Left lung (tissue), 10 donors: ENCODE measurements around the gene RNF125. TPM values are rescaled to one million over a fixed set of nuclear protein-coding genes. Genes with fewer than 3 reads are reported as not detected.

Source experiments
- ATAC-seq: fragments of 200-7000 bp; cut with Tn5 transposase; one replicate; pipeline ENCODE4 v1.9.1; 2020; ENCODE audit warnings: moderate library complexity
- DNase-seq, 4 donors: peaks; one replicate each; pipeline ENCODE4 v3.0.0-alpha.2; 2013 to 2020
- H3K27ac ChIP-seq, 2 donors: fragments of 200-600 bp; sonication (generic) in 1 of 2; one replicate each; pipeline versions ENCODE4 v1.5.0 to v1.8.0; 2020 to 2021
- H3K27me3 ChIP-seq, 2 donors: fragments of 200-600 bp; sonication (generic) in 1 of 2; one replicate each; pipeline versions ENCODE4 v1.5.0 to v1.8.0; 2020 to 2021
- H3K36me3 ChIP-seq, 2 donors: fragments of 200-600 bp; sonication (generic) in 1 of 2; one replicate each; pipeline versions ENCODE4 v1.5.0 to v1.8.0; 2020 to 2021
- H3K4me1 ChIP-seq, 2 donors: fragments of 200-600 bp; one replicate each; pipeline ENCODE4 v1.8.0; 2021
- H3K4me3 ChIP-seq, 2 donors: fragments of 200-600 bp; sonication (generic) in 1 of 2; one replicate each; pipeline versions ENCODE4 v1.5.0 to v1.8.0; 2020 to 2021; ENCODE audit warnings: mild to moderate bottlenecking in 1 of 2
- H3K9me3 ChIP-seq, 2 donors: fragments of 200-600 bp; sonication (generic) in 1 of 2; one replicate each; pipeline versions ENCODE4 v1.5.0 to v1.8.0; 2020 to 2021
- intact Hi-C, 2 donors: fragments of 100-400 bp; cut with DNase I; formaldehyde crosslinking; loops; one replicate each; pipeline versions ENCODE4 v1.11.2 to v1.14.2; 2022
- polyA plus RNA-seq, 6 donors: library from polyadenylated mRNA; unstranded; fragments of 120-200 nt; gene quantifications; one replicate each; pipeline ENCODE4 v1.2.1, GENCODE V29; 2013; ENCODE audit not compliant: insufficient read length in 6 of 6
- total RNA-seq, 2 donors: library from RNA; stranded (reverse); fragmentation: NEBNext Ultra II Directional; extraction: Animal tissue kit (Norgen Biotek cat#: 25700); gene quantifications; one replicate each; pipeline ENCODE4 v1.2.1, GENCODE V29; 2021
- TF ChIP-seq, protein P1 (sequence below), 2 donors: fragments of 200-600 bp; sonication (generic) in 1 of 2; IDR thresholded peaks; one replicate each; pipeline versions ENCODE4 v1.5.0 to v1.8.0; 2021; ENCODE audit warnings: antibody characterized with exemption in 2 of 2
- donor health status: DM: no; HTN: yes; CAD: no.
- donor health status: DM: no; HTN: no; CAD: no.

The RNF125 gene
- total and polyA plus RNA-seq, 8 donors = 4.3 to 9.7 (median 8.1) TPM

DNA sequence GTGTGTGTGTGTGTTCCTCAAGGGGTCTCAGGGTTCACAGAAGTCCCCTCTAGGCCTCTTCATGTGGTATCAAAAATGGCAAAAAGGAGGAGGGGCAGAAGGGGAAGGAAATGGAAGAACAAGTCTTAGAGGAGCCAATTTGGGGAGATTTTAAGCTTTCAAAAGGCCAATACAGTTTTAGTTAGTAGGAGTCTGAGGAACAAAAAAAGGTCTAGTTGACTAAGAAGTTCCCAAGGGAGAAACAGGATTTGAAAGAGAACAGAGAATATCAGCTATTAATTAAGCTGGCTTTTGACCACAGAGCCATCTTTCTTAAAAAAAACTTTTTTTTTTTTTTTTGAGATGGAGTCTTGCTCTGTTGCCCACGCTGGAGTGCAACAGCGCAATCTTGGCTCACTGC is 7.1 kb downstream of the RNF125 start:
- DNase-seq (no peak), ATAC-seq (no peak)
- no peak overlapping the region for H3K27ac ChIP-seq
- H3K4me1 ChIP-seq = peaks cover 0 to 15% of the 10 kb centered on the region in 2 donors
- no peaks in the 10 kb centered on the region for H3K27me3 ChIP-seq
- TF ChIP-seq, protein P1, sequence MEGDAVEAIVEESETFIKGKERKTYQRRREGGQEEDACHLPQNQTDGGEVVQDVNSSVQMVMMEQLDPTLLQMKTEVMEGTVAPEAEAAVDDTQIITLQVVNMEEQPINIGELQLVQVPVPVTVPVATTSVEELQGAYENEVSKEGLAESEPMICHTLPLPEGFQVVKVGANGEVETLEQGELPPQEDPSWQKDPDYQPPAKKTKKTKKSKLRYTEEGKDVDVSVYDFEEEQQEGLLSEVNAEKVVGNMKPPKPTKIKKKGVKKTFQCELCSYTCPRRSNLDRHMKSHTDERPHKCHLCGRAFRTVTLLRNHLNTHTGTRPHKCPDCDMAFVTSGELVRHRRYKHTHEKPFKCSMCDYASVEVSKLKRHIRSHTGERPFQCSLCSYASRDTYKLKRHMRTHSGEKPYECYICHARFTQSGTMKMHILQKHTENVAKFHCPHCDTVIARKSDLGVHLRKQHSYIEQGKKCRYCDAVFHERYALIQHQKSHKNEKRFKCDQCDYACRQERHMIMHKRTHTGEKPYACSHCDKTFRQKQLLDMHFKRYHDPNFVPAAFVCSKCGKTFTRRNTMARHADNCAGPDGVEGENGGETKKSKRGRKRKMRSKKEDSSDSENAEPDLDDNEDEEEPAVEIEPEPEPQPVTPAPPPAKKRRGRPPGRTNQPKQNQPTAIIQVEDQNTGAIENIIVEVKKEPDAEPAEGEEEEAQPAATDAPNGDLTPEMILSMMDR (IDR thresholded peaks at IDR 0.05) = no peak
- H3K4me3 ChIP-seq = no peak overlapping the region
- no peaks in the 10 kb centered on the region for H3K9me3 ChIP-seq
- H3K36me3 ChIP-seq = no peaks in the 10 kb centered on the region
- intact Hi-C loops = no loop called here

DNA sequence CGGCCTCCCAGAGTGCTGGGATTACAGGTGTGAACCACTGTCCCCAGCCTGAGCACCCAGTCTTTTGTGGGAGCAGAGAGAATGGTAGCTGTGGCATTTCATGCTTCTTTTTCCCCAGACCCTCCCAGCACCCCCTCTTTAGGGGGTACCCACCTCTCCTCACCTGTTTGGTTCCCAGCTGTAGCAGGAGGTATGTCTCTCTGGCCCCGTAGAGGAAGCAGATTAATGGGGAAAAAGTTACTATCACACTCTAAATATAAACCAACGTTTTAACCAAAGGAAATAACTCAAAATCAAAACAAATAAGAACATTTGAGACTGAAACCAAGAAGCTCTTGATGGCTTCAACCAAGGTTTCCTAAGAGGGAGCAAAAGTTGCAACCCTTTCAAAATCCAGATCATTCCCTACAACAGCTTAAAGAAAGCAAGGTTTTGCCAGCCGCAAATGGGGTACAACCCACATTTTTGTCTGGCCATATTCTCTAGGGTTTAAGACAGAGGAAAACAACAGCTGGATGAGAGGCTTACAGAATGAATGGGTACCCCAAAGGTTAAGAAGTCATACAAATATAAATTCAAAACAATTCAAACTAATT is 8.0 kb downstream of the RNF125 start:
- H3K4me3 ChIP-seq = no peak overlapping the region
- no peaks in the 10 kb centered on the region for H3K27me3 ChIP-seq
- ATAC-seq (no peak), DNase-seq (no peak)
- no peaks in the 10 kb centered on the region for H3K9me3 ChIP-seq
- no peak overlapping the region for H3K27ac ChIP-seq
- intact Hi-C loops = no loop called here
- TF ChIP-seq, protein P1 (IDR thresholded peaks at IDR 0.05) = no peak
- peaks cover 0 to 3% of the 10 kb centered on the region in 2 donors for H3K36me3 ChIP-seq
- peaks cover 0 to 14% of the 10 kb centered on the region in 2 donors for H3K4me1 ChIP-seq

DNA sequence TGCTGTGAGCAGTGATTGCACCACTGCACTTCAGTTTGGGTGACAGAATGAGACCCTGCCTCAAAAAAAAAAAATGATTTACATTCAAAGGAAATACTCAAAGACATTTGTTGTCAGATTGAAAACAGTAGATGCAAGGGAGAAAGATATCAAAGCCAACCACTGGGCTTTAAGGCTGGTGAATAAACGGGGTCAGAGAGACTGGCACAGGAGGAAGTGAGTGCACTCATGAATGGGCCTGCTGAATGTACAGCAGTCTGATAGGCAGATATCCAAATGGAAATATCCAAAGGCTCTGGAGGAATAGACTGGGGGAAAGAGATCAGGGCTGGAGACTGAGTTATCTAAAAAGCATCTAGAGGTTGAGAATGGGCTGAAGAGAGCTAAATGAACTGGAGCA is 10.9 kb downstream of the RNF125 start:
- H3K36me3 ChIP-seq = peaks cover 0 to 3% of the 10 kb centered on the region in 2 donors
- intact Hi-C loops = no loop called here
- no peak overlapping the region for H3K4me3 ChIP-seq
- DNase-seq = no peak
- no peaks in the 10 kb centered on the region for H3K9me3 ChIP-seq
- H3K27ac ChIP-seq = no peak overlapping the region
- no peaks in the 10 kb centered on the region for H3K27me3 ChIP-seq
- H3K4me1 ChIP-seq = peaks cover 0 to 14% of the 10 kb centered on the region in 2 donors
- TF ChIP-seq, protein P1 (IDR thresholded peaks at IDR 0.05) = no peak
- no peak for ATAC-seq

DNA sequence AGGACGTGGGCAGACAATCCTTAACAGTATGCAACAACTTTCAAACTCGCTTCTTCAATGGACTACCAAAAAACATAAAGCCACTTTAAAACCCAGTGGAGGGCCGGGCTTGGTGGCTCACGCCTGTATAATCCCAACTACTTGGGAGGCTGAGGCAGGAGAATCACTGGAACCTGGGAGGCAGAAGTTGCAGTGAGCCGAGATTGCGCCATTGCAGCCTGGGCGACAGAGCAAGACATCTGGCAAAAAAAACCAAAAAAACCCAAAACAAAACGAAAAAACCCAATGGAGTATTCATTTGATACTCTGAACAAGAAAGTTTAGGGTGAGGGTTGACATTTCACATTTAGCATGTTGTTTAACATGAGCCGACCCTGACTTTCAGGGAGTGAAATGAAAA is 14.0 kb downstream of the RNF125 start:
- Histone ChIP-seq H3K27ac (no peak overlapping the region), H3K4me1 (no peaks in the 10 kb centered on the region), H3K4me3 (no peak overlapping the region), H3K9me3 (no peaks in the 10 kb centered on the region), H3K36me3 (peaks cover 0 to 7% of the 10 kb centered on the region in 2 donors), H3K27me3 (no peaks in the 10 kb centered on the region)
- ATAC-seq (no peak), DNase-seq (no peak)
- intact Hi-C loops = no loop called here
- TF ChIP-seq, protein P1 (IDR thresholded peaks at IDR 0.05) = no peak

DNA sequence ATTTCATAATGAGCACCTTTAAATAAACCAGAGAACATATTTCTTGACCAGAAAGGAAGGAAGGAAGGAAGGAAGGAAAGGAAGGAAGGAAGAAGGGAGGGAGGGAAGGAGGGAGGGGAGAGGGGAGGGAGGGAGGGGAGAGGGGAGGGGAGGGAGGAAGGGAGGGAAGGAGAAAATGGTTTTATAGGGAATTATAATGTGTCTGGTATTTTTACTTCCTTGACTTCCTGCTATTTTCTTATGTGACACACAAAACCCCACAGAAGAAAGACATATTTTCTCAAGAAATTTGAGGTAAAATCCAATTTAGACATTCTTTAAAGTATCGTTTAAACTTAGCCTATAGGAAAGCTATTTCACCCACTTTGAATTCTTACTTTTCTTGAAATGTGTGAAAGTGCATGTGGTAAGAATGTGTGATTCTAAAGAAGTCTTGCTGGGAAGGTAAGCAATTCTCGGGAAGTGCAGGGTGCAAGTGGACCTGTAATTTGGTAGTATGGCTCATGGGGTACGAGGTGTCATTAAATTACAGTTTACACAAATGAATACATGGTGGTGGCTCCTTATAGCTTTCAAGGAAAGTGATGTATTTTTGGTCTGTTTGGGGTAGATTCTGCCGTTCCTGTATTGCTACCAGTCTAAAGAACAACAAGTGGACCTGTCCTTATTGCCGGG is 18.0 kb downstream of the RNF125 start:
- ATAC-seq = no peak
- no peak for DNase-seq
- Histone ChIP-seq H3K36me3 (peaks cover 0 to 15% of the 10 kb centered on the region in 2 donors), H3K4me1 (peaks cover 0 to 11% of the 10 kb centered on the region in 2 donors), H3K4me3 (no peak overlapping the region), H3K27me3 (no peaks in the 10 kb centered on the region), H3K9me3 (no peaks in the 10 kb centered on the region), H3K27ac (no peak overlapping the region)
- intact Hi-C loops = no loop called here
- TF ChIP-seq, protein P1 (IDR thresholded peaks at IDR 0.05) = no peak
